HG03460 (cell line): Measurements from ENCODE around the gene ZMYND15.
A peak's percentile ranks its signal among the peaks of the same experiment; 100 is the strongest.
"Not testable (repeated sequence)": the region's sequence is repeated elsewhere in the genome, so short reads cannot be mapped to it uniquely, and the experiment has no call there.

Experiments
- ATAC-seq: cut with Tn5 transposase; IDR thresholded peaks from one replicate; pipeline ENCODE4 v1.9.1; 2021; ENCODE audit not compliant: unreplicated experiment

ZMYND15 gene

GRCh38 chr17:4739122-4740024 is at the start of gene ZMYND15, which contains the start of gene CXCL16:
Gene ZMYND15 (plus strand): TSS chr17:4739833. CDS start chr17:4740549, 716 bp downstream.
Gene CXCL16 (minus strand): TSS chr17:4739928. CDS start chr17:4739339, 589 bp downstream.
- ATAC-seq = no peak

GRCh38 chr17:4689872-4690271 is 49.8 kb upstream of the ZMYND15 start:
- ATAC-seq = not testable (repeated sequence)

GRCh38 chr17:4690745-4691144 is 48.9 kb upstream of the ZMYND15 start:
- ATAC-seq = no peak

GRCh38 chr17:4691686-4692085 is 47.9 kb upstream of the ZMYND15 start:
- no peak for ATAC-seq

- ATAC-seq = no peak
Observed at GRCh38 chr17:4693416-4693815, 46.2 kb upstream of the ZMYND15 start.

- ATAC-seq = no peak
Observed at GRCh38 chr17:4696437-4696805, 43.2 kb upstream of the ZMYND15 start.

- not testable (repeated sequence) for ATAC-seq
Observed at GRCh38 chr17:4699401-4700056, 40.1 kb upstream of the ZMYND15 start.

- no peak for ATAC-seq
Observed at GRCh38 chr17:4701116-4701515, 38.5 kb upstream of the ZMYND15 start.

- ATAC-seq = no peak
Observed at GRCh38 chr17:4703330-4703691, 36.3 kb upstream of the ZMYND15 start.

GRCh38 chr17:4704574-4704907 is 35.1 kb upstream of the ZMYND15 start:
- not testable (repeated sequence) for ATAC-seq

GRCh38 chr17:4704991-4705390 is 34.6 kb upstream of the ZMYND15 start:
- ATAC-seq = no peak

- ATAC-seq = no peak
Observed at GRCh38 chr17:4706121-4706520, 33.5 kb upstream of the ZMYND15 start.

- no peak for ATAC-seq
Observed at GRCh38 chr17:4708436-4708835, 31.2 kb upstream of the ZMYND15 start.

GRCh38 chr17:4709794-4710692 is 29.6 kb upstream of the ZMYND15 start, which contains the start of gene ARRB2:
Gene ARRB2 (plus strand): TSS chr17:4710632. CDS start chr17:4710722, 90 bp downstream.
- ATAC-seq = peak; percentile 85

- ATAC-seq = peak; percentile 7
Observed at GRCh38 chr17:4710693-4711634, 28.7 kb upstream of the ZMYND15 start.

- ATAC-seq = no peak
Observed at GRCh38 chr17:4711661-4712181, 27.9 kb upstream of the ZMYND15 start.

GRCh38 chr17:4712526-4712925 is 27.1 kb upstream of the ZMYND15 start:
- ATAC-seq = no peak

- ATAC-seq = not testable (repeated sequence)
Observed at GRCh38 chr17:4714340-4715062, 25.1 kb upstream of the ZMYND15 start.
